DND-41 (cell line): ENCODE results near the gene BMERB1.
"Not testable (repeated sequence)": the region's sequence is repeated elsewhere in the genome, so short reads cannot be mapped to it uniquely, and the experiment has no call there.

Experiments used
- ATAC-seq: fragments of 200-7000 bp; cut with Tn5 transposase; 3 replicates; pipeline ENCODE4 v1.9.1; 2021; ENCODE audit warnings: low read depth; ENCODE audit not compliant: insufficient read depth
- DNase-seq: peaks from one replicate; pipeline ENCODE4 v3.0.0-alpha.2; 2020
- H2AFZ ChIP-seq: 2 replicates; pipeline ENCODE4 v1.6.0; 2012; ENCODE audit warnings: low read depth, low read length
- H3K27ac ChIP-seq: 2 replicates; pipeline ENCODE4 v1.5.1; 2012; ENCODE audit warnings: low read length, inconsistent platforms
- H3K27me3 ChIP-seq: fragments of 200-600 bp; sonication (generic); 2 replicates; pipeline ENCODE4 v1.6.0; 2012; ENCODE audit warnings: low read length, mild to moderate bottlenecking, inconsistent platforms; ENCODE audit not compliant: insufficient read depth, poor library complexity
- H3K36me3 ChIP-seq: 2 replicates; pipeline ENCODE4 v1.5.1; 2012; ENCODE audit warnings: low read length, inconsistent platforms; ENCODE audit not compliant: insufficient read depth
- H3K4me1 ChIP-seq: 2 replicates; pipeline ENCODE4 v1.5.1; 2012; ENCODE audit warnings: mild to moderate bottlenecking, low read length; ENCODE audit not compliant: insufficient read depth
- H3K4me2 ChIP-seq: 2 replicates; pipeline ENCODE4 v1.6.0; 2012; ENCODE audit warnings: mild to moderate bottlenecking, moderate library complexity, low read length, inconsistent platforms; ENCODE audit not compliant: insufficient read depth
- H3K4me3 ChIP-seq, 2 experiments: fragments of 200-600 bp in 1 of 2; shearing (Covaris generic) in 1 of 2; 2 replicates each; pipeline ENCODE4 v1.5.1; 2012 to 2016; ENCODE audit warnings: inconsistent platforms in 2 of 2, low read length in 2 of 2, mild to moderate bottlenecking in 2 of 2, low read depth in 1 of 2, moderate library complexity in 1 of 2
- H3K79me2 ChIP-seq: 2 replicates; pipeline ENCODE4 v1.6.0; 2012; ENCODE audit warnings: low read length, inconsistent platforms; ENCODE audit not compliant: insufficient read depth
- H3K9ac ChIP-seq: 2 replicates; pipeline ENCODE4 v1.6.0; 2012; ENCODE audit warnings: low read depth, mild to moderate bottlenecking, inconsistent platforms, low read length, moderate library complexity
- H3K9me3 ChIP-seq: 2 replicates; pipeline ENCODE4 v1.5.1; 2012; ENCODE audit warnings: low read length, moderate library complexity, mild to moderate bottlenecking, inconsistent platforms; ENCODE audit not compliant: insufficient read depth, severe bottlenecking
- H4K20me1 ChIP-seq: 2 replicates; pipeline ENCODE4 v1.6.0; 2012; ENCODE audit warnings: low read length; ENCODE audit not compliant: insufficient read depth
- CTCF ChIP-seq: IDR thresholded peaks from 2 replicates; pipeline ENCODE4 v1.5.1; 2012; ENCODE audit warnings: borderline replicate concordance, low read length, moderate library complexity, mild to moderate bottlenecking; ENCODE audit not compliant: poor library complexity, severe bottlenecking; ENCODE audit errors: extremely low read depth
- EZH2 ChIP-seq: IDR thresholded peaks from 3 replicates; pipeline ENCODE4 v1.6.1; 2012; ENCODE audit warnings: borderline replicate concordance, low read depth, mild to moderate bottlenecking, moderate library complexity, low read length, inconsistent platforms; ENCODE audit not compliant: severe bottlenecking

Gene BMERB1

GRCh38 chr16:15396948-15397594, 37.3 kb upstream of the BMERB1 start:
- Histone ChIP-seq H3K4me3 (no peak overlapping the region), H3K79me2 (no peaks in the 10 kb centered on the region), H3K27me3 (no peaks in the 10 kb centered on the region), H4K20me1 (no peaks in the 10 kb centered on the region), H3K9me3 (no peaks in the 10 kb centered on the region), H3K27ac (no peak overlapping the region), H3K4me2 (no peak overlapping the region), H3K36me3 (no peaks in the 10 kb centered on the region), H3K4me1 (no peaks in the 10 kb centered on the region), H2AFZ (no peak overlapping the region), H3K9ac (no peak overlapping the region)
- no peak for DNase-seq
- TF ChIP-seq CTCF (no peak), EZH2 (no peak)
- no peak for ATAC-seq

GRCh38 chr16:15398618-15399316, 35.6 kb upstream of the BMERB1 start:
- no peaks in the 10 kb centered on the region for H3K27me3 ChIP-seq
- no peak overlapping the region for H3K27ac ChIP-seq
- ATAC-seq: no peak
- no peak overlapping the region for H3K4me3 ChIP-seq
- no peak overlapping the region for H3K4me2 ChIP-seq
- no peak for DNase-seq
- H3K4me1 ChIP-seq: no peaks in the 10 kb centered on the region
- H3K9me3 ChIP-seq: no peaks in the 10 kb centered on the region
- H3K9ac ChIP-seq: no peak overlapping the region
- H3K36me3 ChIP-seq: no peaks in the 10 kb centered on the region
- no peaks in the 10 kb centered on the region for H3K79me2 ChIP-seq
- no peak for TF ChIP-seq CTCF
- no peak for TF ChIP-seq EZH2
- no peaks in the 10 kb centered on the region for H4K20me1 ChIP-seq
- no peak overlapping the region for H2AFZ ChIP-seq

GRCh38 chr16:15399317-15399716, 35.1 kb upstream of the BMERB1 start:
- H4K20me1 ChIP-seq: no peaks in the 10 kb centered on the region
- H3K4me2 ChIP-seq: no peak overlapping the region
- no peaks in the 10 kb centered on the region for H3K79me2 ChIP-seq
- no peaks in the 10 kb centered on the region for H3K4me1 ChIP-seq
- no peak overlapping the region for H3K4me3 ChIP-seq
- H2AFZ ChIP-seq: no peak overlapping the region
- DNase-seq: no peak
- H3K36me3 ChIP-seq: no peaks in the 10 kb centered on the region
- H3K9ac ChIP-seq: no peak overlapping the region
- H3K27me3 ChIP-seq: no peaks in the 10 kb centered on the region
- no peaks in the 10 kb centered on the region for H3K9me3 ChIP-seq
- no peak overlapping the region for H3K27ac ChIP-seq
- no peak for TF ChIP-seq EZH2
- no peak for TF ChIP-seq CTCF
- no peak for ATAC-seq

- not testable (repeated sequence) for DNase-seq, ATAC-seq
Observed at GRCh38 chr16:15400314-15400713, 34.1 kb upstream of the BMERB1 start.

More at GRCh38 chr16:15400314-15400713, 34.1 kb upstream of the BMERB1 start:
- not testable (repeated sequence) for H3K9me3 ChIP-seq, H4K20me1 ChIP-seq, H3K79me2 ChIP-seq, H3K9ac ChIP-seq, H3K4me1 ChIP-seq, H3K27me3 ChIP-seq, H2AFZ ChIP-seq, H3K4me2 ChIP-seq, H3K4me3 ChIP-seq, H3K27ac ChIP-seq, H3K36me3 ChIP-seq
